ENCODE results near the gene GAB4.

GAB4 gene

DNA sequence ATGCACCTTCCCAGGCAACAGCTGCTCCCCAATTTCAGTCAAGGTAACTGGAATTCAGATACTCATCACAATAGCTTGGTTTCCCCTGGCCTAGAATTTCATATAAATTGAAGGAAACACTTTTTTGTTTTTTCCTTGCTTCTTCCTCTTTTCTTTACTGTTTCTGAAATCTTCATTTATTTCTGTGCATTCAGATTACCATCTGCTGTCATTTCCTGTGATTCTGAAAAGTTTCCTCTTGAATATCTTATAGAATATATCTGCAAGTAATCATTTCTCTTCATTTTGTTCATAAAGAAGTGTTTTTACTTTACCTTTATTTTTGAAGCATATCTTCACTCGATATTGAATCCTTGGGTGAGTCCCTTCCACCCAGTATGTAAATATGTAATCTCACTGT is 85.3 kb downstream of the GAB4 start:
- no peak for TF ChIP-seq SIN3A (IDR thresholded peaks at IDR 0.05; ENCODE audit: borderline replicate concordance, insufficient read depth, low read length)
- TF ChIP-seq TAF1 (IDR thresholded peaks at IDR 0.05; ENCODE audit: borderline replicate concordance, insufficient read depth, low read length) = no peak
- no peak for TF ChIP-seq POLR2AphosphoS5 (IDR thresholded peaks at IDR 0.05; ENCODE audit: low read depth, low read length)
- TF ChIP-seq FOXP2 (optimal IDR thresholded peaks at IDR 0.05; ENCODE audit: borderline replicate concordance, extremely low read depth, extremely low read length, insufficient read depth) = no peak
- TF ChIP-seq, protein P1, sequence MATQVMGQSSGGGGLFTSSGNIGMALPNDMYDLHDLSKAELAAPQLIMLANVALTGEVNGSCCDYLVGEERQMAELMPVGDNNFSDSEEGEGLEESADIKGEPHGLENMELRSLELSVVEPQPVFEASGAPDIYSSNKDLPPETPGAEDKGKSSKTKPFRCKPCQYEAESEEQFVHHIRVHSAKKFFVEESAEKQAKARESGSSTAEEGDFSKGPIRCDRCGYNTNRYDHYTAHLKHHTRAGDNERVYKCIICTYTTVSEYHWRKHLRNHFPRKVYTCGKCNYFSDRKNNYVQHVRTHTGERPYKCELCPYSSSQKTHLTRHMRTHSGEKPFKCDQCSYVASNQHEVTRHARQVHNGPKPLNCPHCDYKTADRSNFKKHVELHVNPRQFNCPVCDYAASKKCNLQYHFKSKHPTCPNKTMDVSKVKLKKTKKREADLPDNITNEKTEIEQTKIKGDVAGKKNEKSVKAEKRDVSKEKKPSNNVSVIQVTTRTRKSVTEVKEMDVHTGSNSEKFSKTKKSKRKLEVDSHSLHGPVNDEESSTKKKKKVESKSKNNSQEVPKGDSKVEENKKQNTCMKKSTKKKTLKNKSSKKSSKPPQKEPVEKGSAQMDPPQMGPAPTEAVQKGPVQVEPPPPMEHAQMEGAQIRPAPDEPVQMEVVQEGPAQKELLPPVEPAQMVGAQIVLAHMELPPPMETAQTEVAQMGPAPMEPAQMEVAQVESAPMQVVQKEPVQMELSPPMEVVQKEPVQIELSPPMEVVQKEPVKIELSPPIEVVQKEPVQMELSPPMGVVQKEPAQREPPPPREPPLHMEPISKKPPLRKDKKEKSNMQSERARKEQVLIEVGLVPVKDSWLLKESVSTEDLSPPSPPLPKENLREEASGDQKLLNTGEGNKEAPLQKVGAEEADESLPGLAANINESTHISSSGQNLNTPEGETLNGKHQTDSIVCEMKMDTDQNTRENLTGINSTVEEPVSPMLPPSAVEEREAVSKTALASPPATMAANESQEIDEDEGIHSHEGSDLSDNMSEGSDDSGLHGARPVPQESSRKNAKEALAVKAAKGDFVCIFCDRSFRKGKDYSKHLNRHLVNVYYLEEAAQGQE (IDR thresholded peaks at IDR 0.05; ENCODE audit: insufficient read depth in 1 of 2, low read depth in 2 of 2, low read length in 2 of 2) = no peak

DNA sequence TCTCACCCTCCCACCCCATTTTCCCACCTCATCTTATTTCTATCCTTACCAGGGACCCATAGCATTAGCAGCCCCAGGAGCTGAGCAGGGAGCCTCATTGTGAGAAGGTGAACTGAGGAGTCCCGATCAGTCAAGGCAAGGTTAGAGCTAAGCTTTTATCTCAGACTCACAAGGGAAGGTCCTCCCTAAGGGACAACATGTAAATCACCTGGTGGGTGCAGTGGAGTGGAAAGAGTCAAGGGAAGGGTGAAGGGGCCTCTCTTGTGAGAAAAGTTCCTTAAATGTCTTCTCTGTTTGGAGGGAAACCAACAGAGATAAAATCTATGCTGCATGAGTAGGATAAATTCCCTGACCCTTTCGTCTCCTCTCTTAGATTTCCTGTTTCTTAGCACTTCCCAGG is 85.9 kb downstream of the GAB4 start:
- TF ChIP-seq POLR2AphosphoS5 (IDR thresholded peaks at IDR 0.05; ENCODE audit: low read depth, low read length) (no peak), SIN3A (IDR thresholded peaks at IDR 0.05; ENCODE audit: borderline replicate concordance, insufficient read depth, low read length) (no peak), TAF1 (IDR thresholded peaks at IDR 0.05; ENCODE audit: borderline replicate concordance, insufficient read depth, low read length) (no peak), FOXP2 (optimal IDR thresholded peaks at IDR 0.05; ENCODE audit: borderline replicate concordance, extremely low read depth, extremely low read length, insufficient read depth) (no peak)
- TF ChIP-seq, protein P1 (IDR thresholded peaks at IDR 0.05; ENCODE audit: insufficient read depth in 1 of 2, low read depth in 2 of 2, low read length in 2 of 2) = no peak

DNA sequence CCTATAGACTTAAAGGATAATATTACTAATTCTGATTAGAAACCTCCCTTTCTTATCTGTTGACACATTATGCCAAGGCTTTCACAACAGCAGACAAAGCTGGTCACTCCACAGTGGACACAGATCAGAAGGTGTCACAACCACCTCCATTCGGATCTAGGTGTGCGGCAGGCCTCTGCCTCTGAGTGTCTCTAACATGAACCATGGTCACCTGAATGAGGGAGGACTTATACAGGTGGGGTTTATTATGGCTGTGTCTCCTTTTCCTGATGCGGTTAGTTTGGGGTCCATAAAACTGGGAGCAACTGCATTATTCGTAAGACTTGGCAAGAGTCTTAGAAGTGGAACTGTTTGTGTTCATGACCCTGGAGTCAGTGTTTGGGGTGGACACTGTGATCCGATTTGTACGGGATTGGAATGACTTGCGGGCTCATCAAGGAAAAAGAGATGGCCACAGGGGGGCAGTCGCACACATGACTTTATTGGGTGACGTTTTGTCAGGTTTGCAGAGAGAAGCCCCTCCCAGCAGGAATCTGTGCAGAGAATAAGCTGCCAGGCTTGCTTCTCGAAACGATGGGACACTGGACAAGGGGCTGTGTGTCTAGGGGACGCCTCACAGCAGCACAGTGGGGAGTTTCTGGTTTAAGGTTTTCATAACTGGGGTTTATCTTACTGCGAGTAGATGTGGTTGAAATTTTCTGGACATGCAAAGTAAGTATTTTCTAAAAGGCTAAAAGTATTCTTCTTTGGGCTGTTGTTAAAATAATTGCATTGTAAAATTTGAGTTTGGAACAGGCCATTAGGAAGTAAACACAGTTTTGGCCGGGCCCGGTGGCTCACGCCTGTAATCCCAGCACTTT is 90.6 kb downstream of the GAB4 start:
- no peak for TF ChIP-seq FOXP2 (optimal IDR thresholded peaks at IDR 0.05; ENCODE audit: borderline replicate concordance, extremely low read depth, extremely low read length, insufficient read depth)
- TF ChIP-seq, protein P1 (IDR thresholded peaks at IDR 0.05; ENCODE audit: insufficient read depth in 1 of 2, low read depth in 2 of 2, low read length in 2 of 2) = peak in 1 of 2 experiments; percentile 28; a peak in 1 of 4 replicates

DNA sequence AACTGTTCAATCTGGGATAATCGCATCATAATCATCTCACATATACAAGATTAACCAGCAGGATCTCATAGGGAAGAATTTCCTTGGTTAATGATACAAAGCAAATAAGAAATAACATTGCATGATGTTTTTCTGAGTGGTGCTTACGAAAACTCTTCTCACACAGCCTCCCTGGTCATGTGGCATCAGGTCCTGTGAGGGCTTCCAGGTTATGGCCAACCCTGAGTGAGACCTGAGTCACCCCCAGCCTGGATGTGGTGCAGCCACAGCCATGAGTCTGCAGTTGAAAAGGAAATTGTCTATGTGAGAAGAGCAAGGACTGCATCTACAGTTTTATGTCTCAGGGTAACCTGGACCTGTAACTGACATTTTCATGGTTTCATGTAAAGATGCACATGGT is 92.3 kb downstream of the GAB4 start:
- TF ChIP-seq TAF1 (IDR thresholded peaks at IDR 0.05; ENCODE audit: borderline replicate concordance, insufficient read depth, low read length) (no peak), SIN3A (IDR thresholded peaks at IDR 0.05; ENCODE audit: borderline replicate concordance, insufficient read depth, low read length) (no peak), FOXP2 (optimal IDR thresholded peaks at IDR 0.05; ENCODE audit: borderline replicate concordance, extremely low read depth, extremely low read length, insufficient read depth) (no peak), POLR2AphosphoS5 (IDR thresholded peaks at IDR 0.05; ENCODE audit: low read depth, low read length) (no peak)
- TF ChIP-seq, protein P1 (IDR thresholded peaks at IDR 0.05; ENCODE audit: insufficient read depth in 1 of 2, low read depth in 2 of 2, low read length in 2 of 2) = no peak
